Common myeloid progenitor, CD34-positive (primary cell): ENCODE data around the gene FAM168B.

Experiments used
- CTCF ChIA-PET: fragments of 350-600 bp; sonication (Branson Sonifier 250); formaldehyde crosslinking; loops from one replicate; lab custom pipeline; 2021; ENCODE audit warnings: antibody characterized with exemption; lab: Charles Lee
- POLR2A ChIA-PET: fragments of 350-600 bp; sonication (Branson Sonifier 250); formaldehyde crosslinking; loops from one replicate; lab custom pipeline; 2021; ENCODE audit warnings: antibody characterized with exemption; lab: Charles Lee
- DNase-seq, 3 donors: peaks; one replicate each; pipeline versions ENCODE4 v3.0.0 to v3.0.0-alpha.2; 2013
- H3K27ac ChIP-seq, 2 experiments: 1 replicate in 1 of 2; 2 replicates in 1 of 2; pipeline ENCODE4 v1.7.0; 2013; ENCODE audit warnings: inconsistent platforms in 2 of 2, low read length in 2 of 2, mild to moderate bottlenecking in 2 of 2, low read depth in 1 of 2, moderate library complexity in 1 of 2; ENCODE audit not compliant: severe bottlenecking in 2 of 2, insufficient read depth in 1 of 2, poor library complexity in 1 of 2
- H3K27me3 ChIP-seq, 5 experiments: replicated peaks in 2 of 5; 1 replicate in 3 of 5; 2 replicates in 2 of 5; pipeline versions ENCODE4 v1.6.1 to v1.7.0; 2013; ENCODE audit warnings: low read length in 4 of 5, mild to moderate bottlenecking in 2 of 5, moderate library complexity in 2 of 5, inconsistent platforms in 1 of 5; ENCODE audit not compliant: insufficient read depth in 5 of 5, control insufficient read depth in 4 of 5
- H3K36me3 ChIP-seq, 4 experiments: 1 replicate in 2 of 4; 2 replicates in 2 of 4; pipeline versions ENCODE4 v1.6.1 to v1.7.0; 2013; ENCODE audit warnings: low read length in 3 of 4, control low read depth in 1 of 4, mild to moderate bottlenecking in 1 of 4; ENCODE audit not compliant: control insufficient read depth in 4 of 4, insufficient read depth in 4 of 4
- H3K4me1 ChIP-seq, 4 experiments: 1 replicate in 3 of 4; 2 replicates in 1 of 4; pipeline versions ENCODE4 v1.6.1 to v1.7.1; 2013; ENCODE audit warnings: low read length in 3 of 4, mild to moderate bottlenecking in 3 of 4, control low read depth in 1 of 4, inconsistent platforms in 1 of 4, moderate library complexity in 1 of 4; ENCODE audit not compliant: control insufficient read depth in 4 of 4, insufficient read depth in 4 of 4; ENCODE audit errors: control extremely low read depth in 1 of 4
- H3K4me3 ChIP-seq, 7 experiments: 1 replicate in 4 of 7; 2 replicates in 3 of 7; pipeline versions ENCODE4 v1.5.1 to v1.7.0; 2013; ENCODE audit warnings: mild to moderate bottlenecking in 7 of 7, low read length in 6 of 7, moderate library complexity in 6 of 7, inconsistent platforms in 2 of 7, low read depth in 2 of 7, control low read depth in 1 of 7; ENCODE audit not compliant: insufficient read depth in 4 of 7, control insufficient read depth in 1 of 7; ENCODE audit errors: extremely low read depth in 1 of 7
- H3K9me3 ChIP-seq, 5 experiments: 1 replicate in 4 of 5; 2 replicates in 1 of 5; pipeline versions ENCODE4 v1.6.1 to v1.7.1; 2013; ENCODE audit warnings: low read length in 4 of 5, mild to moderate bottlenecking in 2 of 5, inconsistent platforms in 1 of 5, low read depth in 1 of 5, moderate library complexity in 1 of 5; ENCODE audit not compliant: control insufficient read depth in 4 of 5, insufficient read depth in 2 of 5; ENCODE audit errors: control extremely low read depth in 1 of 5
- WGBS: methylation state at CpG from one replicate; pipeline ENCODE4 v1.1.5; 2013; ENCODE audit not compliant: insufficient coverage; 5-methylcytosine and 5-hydroxymethylcytosine counted together

FAM168B gene

GRCh38 chr2:131126436-131126835, 33.2 kb upstream of the FAM168B start:
- Histone ChIP-seq H3K36me3 (peaks cover 22 to 77% (median 48%) of the 10 kb centered on the region in 4 experiments), H3K27me3 (no peaks in the 10 kb centered on the region)

GRCh38 chr2:131125195-131125757, 32.0 kb upstream of the FAM168B start:
- no peak for DNase-seq
- no peaks in the 10 kb centered on the region for H3K27me3 ChIP-seq
- H3K4me1 ChIP-seq = no peaks in the 10 kb centered on the region
- ChIA-PET CTCF (no interaction called here), POLR2A (no interaction called here)
- H3K9me3 ChIP-seq = no peaks in the 10 kb centered on the region
- no peak overlapping the region for H3K4me3 ChIP-seq
- 91% methylated on average over 7 of the region's 7 CpGs for WGBS
- H3K36me3 ChIP-seq = peaks cover 17 to 76% (median 42%) of the 10 kb centered on the region in 4 experiments
- no peak overlapping the region for H3K27ac ChIP-seq

More at GRCh38 chr2:131126436-131126835, 33.2 kb upstream of the FAM168B start:
- no peaks in the 10 kb centered on the region for H3K9me3 ChIP-seq
- H3K4me1 ChIP-seq = no peaks in the 10 kb centered on the region
- H3K4me3 ChIP-seq = no peak overlapping the region
- 97% methylated on average over 3 of the region's 5 CpGs for WGBS
- DNase-seq = no peak
- ChIA-PET CTCF (no interaction called here), POLR2A (no interaction called here)
- H3K27ac ChIP-seq = no peak overlapping the region

DNA sequence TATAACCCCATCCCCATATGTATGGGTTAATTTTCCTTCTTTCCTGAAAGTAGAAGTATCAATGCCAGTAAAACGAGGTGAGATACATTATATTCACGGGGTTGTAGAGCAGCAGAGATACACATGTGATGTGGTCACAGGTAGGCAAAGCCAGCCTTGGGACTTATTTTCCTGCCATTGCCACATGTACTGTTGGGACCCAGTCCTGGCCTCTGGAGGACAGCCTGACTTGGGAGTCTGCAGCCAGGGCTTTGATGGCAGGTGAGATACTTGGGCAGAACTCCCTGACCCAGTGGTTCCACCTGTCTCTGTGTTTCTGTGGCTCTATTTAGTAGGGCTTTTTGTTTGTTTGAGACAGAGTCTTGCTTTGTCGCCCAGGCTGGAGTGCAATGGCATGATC, 29.9 kb upstream of the FAM168B start:
- no peak for DNase-seq
- Histone ChIP-seq H3K9me3 (no peaks in the 10 kb centered on the region), H3K36me3 (peaks cover 4 to 60% (median 31%) of the 10 kb centered on the region in 4 experiments), H3K4me3 (no peak overlapping the region), H3K4me1 (no peaks in the 10 kb centered on the region), H3K27me3 (no peaks in the 10 kb centered on the region), H3K27ac (no peak overlapping the region)
- POLR2A ChIA-PET = interaction anchor here (1.2 kb wide), 1 partner anchor 15 kb away, joined by 3 read pairs; no protein-coding TSS in a partner anchor
- WGBS = 97% methylated on average over 3 of the region's 3 CpGs
- CTCF ChIA-PET = interaction anchor here (1.4 to 1.7 kb wide), 2 partner anchors 11 to 17 kb away, joined by 3 read pairs; no protein-coding TSS in a partner anchor

- H3K27me3 ChIP-seq = no peaks in the 10 kb centered on the region
- H3K27ac ChIP-seq = no peak overlapping the region
- POLR2A ChIA-PET = interaction anchor here (1.2 kb wide), 1 partner anchor 14 kb away, joined by 3 read pairs; no protein-coding TSS in a partner anchor
- no peak overlapping the region for H3K4me3 ChIP-seq
- WGBS = 98% methylated on average over 4 of the region's 4 CpGs
- no peak for DNase-seq
- CTCF ChIA-PET = interaction anchor here (1.4 to 1.7 kb wide), 2 partner anchors 11 to 16 kb away, joined by 3 read pairs; no protein-coding TSS in a partner anchor
- peaks cover 4 to 56% (median 26%) of the 10 kb centered on the region in 4 experiments for H3K36me3 ChIP-seq
- no peaks in the 10 kb centered on the region for H3K4me1 ChIP-seq
- H3K9me3 ChIP-seq = no peaks in the 10 kb centered on the region
Observed at GRCh38 chr2:131122496-131122895, 29.2 kb upstream of the FAM168B start.

GRCh38 chr2:131121464-131121863, 28.2 kb upstream of the FAM168B start:
- POLR2A ChIA-PET = no interaction called here

GRCh38 chr2:131120815-131121317, 27.6 kb upstream of the FAM168B start:
- no peak overlapping the region for H3K4me3 ChIP-seq
- DNase-seq = no peak
- H3K27me3 ChIP-seq = no peaks in the 10 kb centered on the region
- H3K36me3 ChIP-seq = peaks cover 2 to 55% (median 19%) of the 10 kb centered on the region in 4 experiments
- CTCF ChIA-PET = no interaction called here
- POLR2A ChIA-PET = no interaction called here
- WGBS = 100% methylated on average over 2 of the region's 12 CpGs
- no peak overlapping the region for H3K27ac ChIP-seq
- H3K9me3 ChIP-seq = peaks cover 0 to 3% (median 0%) of the 10 kb centered on the region in 5 experiments
- no peaks in the 10 kb centered on the region for H3K4me1 ChIP-seq

More at GRCh38 chr2:131121464-131121863, 28.2 kb upstream of the FAM168B start:
- no peak overlapping the region for H3K4me3 ChIP-seq
- H3K36me3 ChIP-seq = peaks cover 2 to 53% (median 19%) of the 10 kb centered on the region in 4 experiments
- H3K27me3 ChIP-seq = no peaks in the 10 kb centered on the region
- no peaks in the 10 kb centered on the region for H3K4me1 ChIP-seq
- no peaks in the 10 kb centered on the region for H3K9me3 ChIP-seq
- CTCF ChIA-PET = no interaction called here
- DNase-seq = no peak
- 96% methylated on average over 4 of the region's 4 CpGs for WGBS
- no peak overlapping the region for H3K27ac ChIP-seq

GRCh38 chr2:131115752-131116151, 22.5 kb upstream of the FAM168B start:
- CTCF ChIA-PET = interaction anchor here (1.3 kb wide), 1 partner anchor 9 kb away, joined by 3 read pairs; no protein-coding TSS in a partner anchor
- H3K4me1 ChIP-seq = peaks cover 2 to 14% (median 10%) of the 10 kb centered on the region in 4 experiments
- H3K4me3 ChIP-seq = no peak overlapping the region
- peaks cover 0 to 24% (median 15%) of the 10 kb centered on the region in 4 experiments for H3K36me3 ChIP-seq
- H3K27me3 ChIP-seq = no peaks in the 10 kb centered on the region
- H3K27ac ChIP-seq = no peak overlapping the region
- DNase-seq = no peak
- peaks cover 0 to 9% (median 2%) of the 10 kb centered on the region in 5 experiments for H3K9me3 ChIP-seq
- POLR2A ChIA-PET = no interaction called here
